NK-92 (cell line): ENCODE results near the gene EFHD2.
"Not testable (repeated sequence)": the region's sequence is repeated elsewhere in the genome, so short reads cannot be mapped to it uniquely, and the experiment has no call there.

Experiments
- DNase-seq: peaks from one replicate; lab custom pipeline; 2025; ENCODE audit not compliant: unreplicated experiment; lab: John Stamatoyannopoulos, UW

Gene EFHD2

DNA sequence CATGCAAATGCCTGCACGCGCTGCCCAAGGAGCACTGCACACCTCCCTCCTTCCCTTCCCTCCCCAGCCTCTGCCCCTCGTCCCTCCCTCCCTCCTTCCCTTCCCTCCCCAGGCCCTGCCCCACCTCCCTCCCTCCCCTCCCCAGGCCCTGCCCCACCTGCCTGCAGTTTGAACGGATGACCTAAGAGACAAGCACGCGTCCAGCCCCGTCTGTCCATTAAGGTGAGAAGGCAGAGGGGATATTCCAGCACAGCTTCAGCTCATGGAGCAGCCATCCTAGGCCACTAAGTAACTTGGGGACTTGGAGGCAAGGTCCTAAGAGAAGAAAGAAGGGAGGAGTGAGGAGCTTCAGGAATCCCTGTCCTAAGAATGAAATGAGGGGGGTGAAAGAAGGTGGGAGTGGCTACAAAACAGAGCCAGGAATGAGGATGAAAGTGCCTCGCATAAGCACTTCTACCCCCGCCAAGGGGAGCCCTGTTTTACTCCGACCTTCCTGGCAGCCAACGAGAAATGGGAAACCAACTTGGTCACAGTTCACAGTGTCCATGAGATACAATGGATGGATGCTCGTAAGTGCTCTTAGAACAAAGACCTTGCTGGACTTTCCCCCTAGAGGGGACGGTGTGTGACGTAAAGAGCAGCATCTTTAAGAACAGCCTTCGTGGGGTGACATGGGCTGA, 21.3 kb upstream of the EFHD2 start:
- no peak for DNase-seq

DNA sequence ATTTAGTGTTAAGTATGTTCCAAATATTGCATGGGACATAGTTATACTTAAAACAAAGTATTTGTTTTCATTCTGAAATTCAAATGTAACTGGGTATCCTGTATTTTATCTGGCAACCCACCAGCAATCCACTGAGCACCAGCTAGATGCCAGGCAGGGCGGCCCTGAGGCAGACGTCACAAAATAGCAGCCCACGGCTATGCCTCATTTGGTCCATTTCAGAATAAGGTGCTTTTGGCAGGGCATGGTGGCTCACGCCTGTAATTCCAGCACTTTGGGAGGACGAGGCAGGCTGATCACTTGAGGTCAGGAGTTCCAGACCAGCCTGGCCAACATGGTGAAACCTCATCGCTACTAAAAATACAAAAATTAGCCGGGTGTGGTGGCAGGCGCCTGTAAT, 19.9 kb upstream of the EFHD2 start:
- DNase-seq: not testable (repeated sequence)

DNA sequence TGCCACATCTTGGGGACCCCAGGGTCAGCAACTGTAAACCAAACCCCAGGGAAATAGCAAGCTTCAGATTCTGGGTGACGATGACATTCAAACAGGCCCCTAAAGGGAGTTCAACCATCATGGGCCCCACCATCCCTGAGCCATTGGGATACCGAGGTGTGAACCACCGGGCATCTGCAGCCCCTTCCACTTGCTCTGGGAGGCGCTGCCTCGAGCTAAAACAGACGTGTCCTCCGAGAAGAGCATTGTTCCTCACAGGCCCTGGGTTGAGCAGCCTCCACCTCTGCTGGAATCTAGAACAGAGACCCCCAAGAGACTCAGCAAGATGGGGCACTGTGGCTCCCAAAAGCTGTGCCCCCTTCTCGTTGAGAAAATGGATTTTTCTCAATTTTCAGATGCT, 19.0 kb upstream of the EFHD2 start:
- no peak for DNase-seq

DNA sequence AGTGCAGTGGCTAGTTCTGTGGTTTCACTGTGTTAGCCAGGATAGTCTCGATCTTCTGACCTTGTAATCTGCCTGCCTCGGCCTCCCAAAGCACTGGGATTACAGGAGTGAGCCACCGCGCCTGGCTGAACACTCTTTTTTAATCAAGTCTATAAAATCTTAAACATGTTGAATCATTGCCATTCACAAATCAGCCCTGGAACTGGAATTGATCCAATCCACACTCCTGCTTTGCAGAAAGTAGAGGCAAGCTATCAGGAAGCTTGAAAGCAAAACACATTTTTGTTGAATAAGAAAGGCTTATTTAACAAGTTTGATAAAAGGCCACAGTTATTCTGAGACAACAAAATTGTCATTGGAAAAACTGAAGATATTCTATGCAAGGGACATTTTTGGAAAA, 18.3 kb upstream of the EFHD2 start:
- DNase-seq: no peak

DNA sequence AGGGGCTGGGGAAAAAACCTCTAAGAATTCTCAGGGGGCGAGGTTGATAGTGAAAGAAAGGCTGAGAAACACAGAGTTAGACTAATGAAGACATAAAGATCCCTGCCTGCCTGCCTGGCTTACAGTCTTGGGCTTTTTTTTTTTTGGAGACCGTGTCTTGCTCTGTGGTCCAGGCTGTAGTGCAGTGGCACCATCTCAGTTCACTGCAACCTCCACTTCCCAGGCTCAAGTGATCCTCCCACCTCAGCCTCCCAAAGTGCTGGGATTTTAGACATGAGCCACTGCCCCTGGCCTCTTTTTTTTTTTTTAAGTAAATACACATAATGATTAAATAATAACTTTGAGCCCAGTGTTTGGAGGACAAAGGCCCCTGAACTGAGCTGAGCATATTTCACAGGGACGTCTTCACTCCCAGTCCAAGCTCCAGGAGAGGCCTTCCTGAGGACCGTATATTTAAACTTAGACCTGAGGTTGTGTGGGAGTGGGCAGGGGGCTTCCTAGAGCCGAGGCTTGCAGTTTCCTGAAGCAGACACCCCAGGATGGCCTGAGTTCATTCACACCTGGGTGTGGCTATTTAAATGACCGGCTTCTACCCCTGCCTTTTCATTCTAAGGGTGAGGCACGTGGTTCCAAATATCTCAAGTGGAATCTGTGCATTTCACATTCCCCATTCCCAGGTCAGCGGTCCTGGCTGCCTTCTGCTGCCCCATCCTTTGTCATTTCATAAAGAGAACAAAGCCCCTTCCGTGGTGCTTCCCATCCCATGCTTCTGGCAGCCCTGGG, 16.0 kb upstream of the EFHD2 start:
- DNase-seq: no peak

DNA sequence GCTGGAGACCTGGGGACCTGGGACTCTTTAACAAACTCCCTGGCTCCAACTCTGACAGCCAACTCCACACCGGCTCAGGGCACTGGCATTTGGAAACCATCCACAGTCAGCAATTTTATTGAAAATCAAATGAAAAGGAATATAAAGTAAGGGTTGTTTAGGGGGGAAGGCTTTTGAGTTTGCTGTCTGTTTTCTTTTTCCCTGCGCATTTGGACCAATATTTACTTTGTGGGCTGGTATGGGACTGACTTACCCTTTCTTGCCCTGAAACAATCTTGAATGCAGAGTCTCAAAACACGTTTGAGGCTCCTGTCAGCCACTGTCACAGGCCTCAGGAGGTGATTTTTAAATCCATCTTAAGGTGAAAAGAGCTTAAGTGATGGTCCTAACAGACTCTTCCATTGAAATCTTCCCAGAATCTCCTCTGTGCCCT, 15.4 kb upstream of the EFHD2 start:
- DNase-seq: no peak

DNA sequence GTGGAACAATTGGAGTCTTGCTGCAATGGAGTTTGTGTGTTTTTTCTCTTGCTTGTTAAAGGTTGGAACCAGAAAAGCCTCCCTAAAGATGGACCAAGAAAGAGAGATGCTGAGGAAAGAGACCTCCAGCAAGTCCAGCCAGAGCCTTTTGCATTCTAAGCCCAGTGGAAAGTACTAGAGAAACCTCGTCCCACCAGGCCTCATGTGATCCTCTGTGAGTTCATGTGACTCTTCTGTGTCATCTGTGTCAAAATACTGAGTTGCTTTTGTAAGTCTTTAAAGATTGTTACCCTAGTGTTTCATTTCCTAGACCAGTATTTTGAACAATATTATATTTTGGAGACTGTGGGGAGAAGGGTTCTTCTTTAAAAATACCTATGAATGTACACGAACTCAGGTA, 12.5 kb upstream of the EFHD2 start:
- DNase-seq: no peak

DNA sequence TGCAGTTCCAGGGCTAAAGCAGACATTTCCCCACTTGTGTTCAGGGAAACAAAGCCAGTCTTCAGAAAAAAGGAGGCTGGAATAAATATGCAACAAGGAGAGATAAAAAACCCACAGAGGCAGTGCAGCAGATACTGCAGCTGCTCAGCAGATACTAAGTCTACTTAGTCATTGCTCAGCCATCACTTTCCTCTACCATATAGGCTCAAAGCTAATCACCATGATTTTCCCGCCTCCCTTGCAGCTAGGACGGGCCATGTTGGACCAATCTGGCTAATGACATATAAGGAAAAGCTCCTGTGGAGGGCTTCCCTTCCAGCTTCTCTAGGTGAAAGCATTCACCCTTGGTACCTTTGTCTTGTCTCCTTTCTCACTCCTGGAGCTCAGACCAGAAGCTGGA, 10.0 kb upstream of the EFHD2 start:
- DNase-seq: no peak

DNA sequence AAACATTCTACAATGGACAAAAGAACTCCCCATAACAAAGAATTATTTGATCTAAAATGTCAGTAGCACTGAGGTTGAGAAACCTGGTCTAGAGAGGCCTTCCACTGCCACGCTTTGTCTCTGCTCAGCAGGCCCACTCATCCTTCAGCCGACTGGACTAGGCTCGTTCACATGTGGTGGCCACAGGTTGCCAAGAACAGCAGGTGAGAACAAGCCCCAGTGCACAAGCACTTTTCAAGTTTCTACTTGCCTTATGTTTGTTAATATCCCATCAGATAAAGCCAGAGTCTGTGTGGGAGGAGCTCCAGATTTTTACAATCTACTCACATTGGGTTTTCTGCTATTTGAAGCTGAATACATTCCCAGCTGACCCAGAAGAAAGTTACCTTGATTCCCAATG, 9.1 kb upstream of the EFHD2 start:
- no peak for DNase-seq

DNA sequence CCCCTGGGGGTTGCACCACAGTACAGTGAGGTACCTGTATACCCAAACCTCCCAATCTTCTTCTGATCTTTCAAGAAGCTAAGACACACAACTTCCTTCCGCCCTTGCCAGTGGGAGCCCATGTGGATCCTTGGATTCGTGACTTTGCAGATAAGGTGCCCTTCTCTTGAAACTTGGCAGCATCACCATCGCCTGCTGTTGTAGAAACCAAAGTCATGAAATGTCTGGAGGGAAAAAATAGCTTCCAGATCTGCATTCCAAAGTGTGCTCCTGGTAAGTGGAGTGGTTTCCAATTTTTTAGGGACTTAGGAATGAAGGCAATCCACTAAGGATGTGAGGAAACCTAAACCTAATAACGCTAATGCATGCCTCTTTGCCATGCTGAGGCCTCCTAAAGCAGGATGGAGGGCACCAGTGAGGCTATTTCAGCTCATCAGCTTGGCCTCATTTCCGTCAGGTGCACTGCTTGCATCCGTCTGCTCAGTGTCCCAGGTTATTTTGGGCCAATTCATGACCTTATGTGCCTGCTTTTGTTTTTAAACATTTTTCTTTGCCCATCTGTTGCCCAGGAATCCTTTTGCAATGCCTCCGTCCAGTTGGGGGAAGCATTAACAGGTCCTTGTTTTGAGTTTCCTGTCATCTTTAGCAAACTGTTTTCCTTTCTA, 8.2 kb upstream of the EFHD2 start:
- no peak for DNase-seq

DNA sequence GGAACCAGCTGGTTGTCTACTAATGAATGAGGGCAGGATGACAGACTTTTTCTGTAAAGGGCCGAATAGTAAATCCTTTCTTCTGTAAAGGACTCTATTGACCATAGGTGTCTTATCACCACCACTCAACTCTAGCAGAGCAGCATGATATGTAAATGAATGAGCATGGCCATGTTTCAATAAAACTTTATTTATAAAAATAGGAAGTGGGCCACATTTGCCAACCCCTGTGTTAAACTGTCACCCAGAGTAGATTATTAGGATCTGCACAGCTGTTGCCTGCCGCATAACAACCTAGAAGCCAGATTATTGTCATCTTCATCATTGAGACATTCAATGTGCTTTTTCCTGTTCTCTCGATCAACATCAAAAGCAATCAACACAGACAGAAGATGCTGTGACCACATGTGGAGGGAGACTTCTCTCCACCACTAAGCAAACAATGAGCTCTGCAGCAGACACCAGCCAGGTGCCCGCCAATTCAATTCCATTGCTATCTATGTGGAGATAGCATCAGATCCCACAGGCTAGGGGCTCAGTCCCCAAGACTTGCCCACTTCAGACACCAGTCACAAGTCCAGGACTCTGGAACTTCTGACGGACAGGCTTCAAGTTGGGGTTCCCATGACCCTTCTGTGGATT, 6.8 kb upstream of the EFHD2 start:
- no peak for DNase-seq

DNA sequence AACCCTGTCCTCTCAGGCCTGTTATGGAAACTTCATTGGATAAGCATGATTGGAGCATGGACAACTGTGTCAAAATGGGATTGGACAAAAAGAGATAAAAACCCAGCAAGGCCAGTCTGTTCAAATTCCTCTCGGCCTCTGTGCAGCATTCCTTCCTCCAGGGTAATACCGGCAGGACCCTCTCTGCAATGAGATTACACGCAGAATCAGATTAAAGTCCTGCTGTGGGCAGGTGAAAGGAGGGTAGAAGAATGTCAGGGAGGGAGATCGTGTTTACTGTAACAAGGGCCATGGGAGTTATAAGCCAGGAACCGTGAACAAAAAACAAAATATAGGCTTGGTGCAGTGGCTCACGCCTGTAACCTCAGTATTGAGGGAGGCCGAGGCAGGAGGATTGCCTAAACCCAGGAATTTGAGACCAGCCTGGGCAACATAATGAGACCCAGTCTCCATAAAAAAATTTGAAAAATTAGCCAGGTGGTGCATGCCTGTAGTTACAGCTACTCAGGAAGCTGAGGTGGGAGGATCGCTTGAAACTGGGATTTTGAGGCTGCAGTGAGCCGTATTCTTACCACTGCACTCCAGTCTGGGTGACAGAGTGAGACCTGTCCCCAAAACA, 5.6 kb upstream of the EFHD2 start:
- DNase-seq: no peak

DNA sequence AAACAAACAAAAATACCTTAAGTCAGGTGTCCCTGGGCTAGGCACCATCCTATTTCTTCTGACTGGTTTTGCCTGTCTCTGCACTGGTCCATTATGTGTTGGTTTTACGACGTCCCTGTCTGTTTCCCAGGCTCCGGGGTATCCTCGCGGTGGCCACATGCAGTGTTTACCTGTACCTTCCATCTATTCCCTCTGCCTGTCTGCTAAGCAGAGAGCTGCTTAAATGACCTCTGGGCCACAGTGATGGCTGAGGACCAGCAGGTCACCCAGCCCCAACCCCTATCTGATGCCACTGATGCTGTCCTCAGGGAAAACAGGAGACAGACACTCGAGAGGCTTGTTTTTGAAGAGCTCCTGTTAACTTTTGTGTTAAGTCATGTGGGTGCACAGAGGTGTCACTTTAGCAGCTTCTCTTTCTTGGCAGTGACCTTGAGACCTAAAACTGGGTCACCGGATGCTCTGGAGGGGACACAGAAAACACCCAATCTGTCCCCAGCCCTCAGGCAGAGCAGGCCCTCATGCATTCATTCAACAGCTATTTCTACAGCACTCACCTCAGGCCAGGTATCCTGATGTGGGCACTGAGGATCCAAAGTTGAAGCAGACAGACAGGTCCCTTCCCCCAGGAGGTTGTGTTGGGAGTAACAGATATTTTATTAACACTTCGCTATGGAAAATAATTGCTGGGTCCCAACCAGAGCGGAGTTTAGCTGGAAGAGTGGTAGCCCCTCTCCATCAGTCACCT, 4.4 kb upstream of the EFHD2 start:
- no peak for DNase-seq

DNA sequence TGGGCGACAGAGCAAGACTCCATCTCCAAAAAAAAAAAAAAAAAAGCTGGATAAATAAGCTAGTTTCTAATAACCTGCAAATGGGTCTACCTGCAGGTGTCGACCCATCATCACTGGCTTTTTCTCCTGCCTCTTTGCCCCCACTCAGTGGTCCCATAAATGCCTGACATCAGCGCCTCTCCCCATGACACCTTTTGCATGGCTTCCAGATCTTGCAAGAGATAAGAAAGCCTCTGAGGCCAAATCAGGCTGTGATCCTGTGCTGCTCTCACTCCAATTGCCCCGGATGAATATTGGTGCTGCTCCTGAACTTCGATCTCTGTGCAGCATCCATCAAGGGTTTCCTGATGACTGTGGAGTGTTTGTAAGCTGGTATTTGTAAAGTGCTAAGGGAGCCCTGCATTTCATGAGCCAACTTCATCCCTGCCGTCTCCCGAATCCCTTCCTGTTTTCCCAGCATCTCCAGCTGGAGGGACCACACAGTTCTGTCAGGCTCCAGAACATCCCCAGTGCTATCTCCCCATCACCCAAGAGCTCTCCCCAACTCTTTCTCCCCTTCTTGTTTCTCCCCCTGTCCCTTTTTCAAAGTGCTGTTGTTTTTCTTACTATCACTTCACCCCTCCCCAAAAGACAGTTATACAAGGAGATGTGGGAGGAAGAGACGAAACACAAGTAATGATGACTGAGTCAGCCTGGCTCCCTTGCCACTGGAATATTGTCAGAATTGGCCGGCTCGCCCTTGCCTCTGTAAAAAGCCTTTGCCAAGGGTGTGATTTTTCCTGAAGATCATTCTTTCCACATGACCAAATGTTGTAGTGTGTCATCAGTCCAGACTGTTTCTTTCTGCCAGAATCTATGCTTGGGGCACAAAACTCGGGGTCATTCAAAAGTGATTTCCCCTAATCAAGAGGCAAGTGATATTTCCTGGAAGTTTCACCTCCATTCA, 2.8 kb upstream of the EFHD2 start:
- DNase-seq: no peak

DNA sequence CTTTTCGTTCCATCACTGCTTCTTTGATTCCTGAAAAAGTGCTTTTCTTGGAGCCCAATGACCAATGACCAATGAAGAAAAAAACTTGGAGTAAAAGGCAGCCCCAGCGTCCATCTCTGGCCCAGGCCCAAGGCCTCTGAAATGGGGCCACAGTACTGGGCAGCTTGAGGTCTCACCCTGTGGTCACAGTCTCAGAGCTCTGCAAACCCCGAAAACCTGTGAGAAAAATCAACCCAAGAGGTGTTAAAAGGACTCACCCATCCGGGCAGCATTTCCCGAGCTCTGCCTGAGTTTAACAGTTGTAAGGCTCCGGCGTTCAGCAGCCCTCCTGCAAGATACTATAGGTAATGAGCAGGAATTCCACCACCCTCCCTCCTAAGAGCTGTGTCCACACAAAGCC, 2.1 kb upstream of the EFHD2 start:
- no peak for DNase-seq

DNA sequence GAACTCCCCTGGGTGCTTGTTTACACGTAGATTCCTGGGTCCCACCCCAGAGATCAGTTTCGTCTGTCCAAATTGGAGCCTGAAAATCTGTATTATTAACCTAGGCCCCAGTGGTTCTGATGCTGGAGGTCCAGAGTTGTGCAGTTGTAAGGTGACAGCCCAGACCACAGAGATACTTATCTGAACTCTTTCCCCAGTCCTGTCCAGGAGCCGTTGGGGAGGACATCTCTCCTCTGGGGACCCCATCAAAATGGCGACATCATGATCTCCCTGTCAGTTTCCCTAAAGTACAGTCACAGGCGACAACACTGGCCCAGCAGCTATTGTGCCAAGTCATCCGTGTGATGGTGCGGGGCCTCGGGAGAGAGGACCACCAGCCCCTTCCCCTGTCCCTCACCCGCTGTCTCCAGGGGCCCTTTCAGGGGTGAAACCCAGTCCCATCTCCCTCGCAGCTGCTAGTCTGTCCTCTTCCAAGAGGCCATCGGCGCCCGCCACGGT, 749 bp upstream of the EFHD2 start:
- no peak for DNase-seq

DNA sequence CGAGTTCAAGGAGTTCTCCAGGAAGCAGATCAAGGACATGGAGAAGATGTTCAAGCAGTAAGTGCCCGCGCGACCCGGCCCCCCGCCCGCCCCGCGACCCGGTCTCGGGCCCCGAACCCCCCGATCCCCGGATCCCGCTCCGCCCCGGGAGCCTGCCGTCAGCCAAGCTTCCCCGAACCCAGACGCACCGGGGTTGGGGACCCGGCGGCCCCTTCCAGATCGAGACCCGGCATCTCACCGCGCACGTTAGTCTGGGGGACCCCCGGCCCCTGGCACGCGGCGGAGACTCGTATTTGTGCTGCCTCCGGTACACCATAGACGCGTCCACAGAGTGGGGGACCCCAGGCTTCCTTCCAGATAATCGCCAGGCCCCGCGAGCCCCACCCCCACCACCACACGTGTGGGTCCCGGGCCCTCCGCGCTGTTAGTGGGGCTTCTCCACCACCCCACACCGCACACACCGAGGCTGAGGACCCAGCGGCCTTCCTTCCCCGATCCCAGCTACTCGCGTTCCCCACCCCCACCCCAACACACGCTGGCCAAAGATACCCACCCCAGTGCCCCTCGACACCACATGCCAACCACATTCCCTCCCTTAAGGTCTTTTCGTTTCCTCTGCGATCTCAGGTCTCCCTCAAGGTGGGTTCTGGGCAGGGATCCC, 665 bp downstream of the EFHD2 start:
- DNase-seq: no peak

DNA sequence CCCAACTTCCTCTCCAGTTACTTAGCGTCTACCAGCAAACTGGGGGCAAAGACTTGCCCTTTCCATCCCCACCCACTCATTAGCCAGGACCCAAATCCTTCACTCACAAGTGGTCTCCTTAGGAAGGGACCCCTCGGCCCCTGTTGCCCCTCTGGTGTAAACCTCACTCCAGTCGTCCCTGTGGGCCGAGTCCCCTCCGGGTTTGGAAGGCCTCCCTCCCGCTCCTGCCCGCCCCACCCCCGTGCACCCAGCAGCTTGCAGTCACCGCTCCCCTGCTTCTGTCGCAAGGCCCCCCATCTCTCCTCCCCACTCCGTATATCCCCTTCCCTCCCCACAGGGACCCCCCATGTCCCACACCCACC, 1.2 kb downstream of the EFHD2 start:
- no peak for DNase-seq

DNA sequence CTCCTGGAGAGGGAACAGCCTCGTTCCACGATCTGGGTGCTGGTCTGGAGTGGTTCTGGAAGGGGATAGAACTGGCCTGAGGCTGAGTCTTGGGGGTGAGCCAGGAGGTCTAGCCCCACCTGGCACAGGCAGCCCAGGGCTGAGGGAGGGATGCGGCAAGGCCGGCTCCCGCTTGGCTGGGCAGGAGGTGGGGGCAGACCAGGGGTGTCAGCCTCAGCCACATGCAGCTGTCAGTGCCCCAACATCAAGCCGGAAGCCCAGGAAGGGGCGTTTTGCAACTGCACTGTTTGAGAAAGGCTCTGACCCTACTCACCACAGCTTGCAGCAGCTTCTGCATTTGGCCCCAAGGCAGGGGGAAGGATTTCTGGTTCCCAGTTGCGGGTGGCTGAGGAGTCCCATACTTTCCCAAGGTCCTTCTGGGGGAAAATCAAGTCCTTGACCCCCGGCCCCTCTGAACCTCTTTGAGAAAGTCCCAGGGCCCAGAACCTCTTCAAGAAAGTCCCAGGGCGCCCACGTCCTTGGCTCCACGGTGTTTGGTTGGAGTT, 2.0 kb downstream of the EFHD2 start:
- no peak for DNase-seq
